HepG2 (cell line): ENCODE results near the gene PRM2. TPM values are rescaled to one million over a fixed set of nuclear protein-coding genes. Genes with fewer than 3 reads are reported as not detected.

Experiments used
- CCDC6 ChIP-seq: sonication (generic); formaldehyde crosslinking; IDR thresholded peaks from 2 replicates; pipeline ENCODE4 v1.8.1; 2022; ENCODE audit warnings: mild to moderate bottlenecking, missing genetic modification reagents, moderate library complexity
- KAT8 ChIP-seq: IDR thresholded peaks from 2 replicates; pipeline ENCODE4 v1.6.1; 2016; ENCODE audit warnings: missing genetic modification reagents, missing compliant biosample characterization
- KDM5A ChIP-seq: fragments of 200-600 bp; sonication (generic); IDR thresholded peaks from 2 replicates; pipeline ENCODE4 v1.7.0; 2018; ENCODE audit warnings: antibody characterized with exemption, mild to moderate bottlenecking, low read length, borderline replicate concordance
- KMT2A ChIP-seq: sonication (generic); formaldehyde crosslinking; IDR thresholded peaks from 2 replicates; pipeline ENCODE4 v1.4.0; 2020; ENCODE audit warnings: missing genetic modification reagents
- MED1 ChIP-seq: sonication (generic); formaldehyde crosslinking; IDR thresholded peaks from 2 replicates; pipeline ENCODE4 v1.4.0; 2020; ENCODE audit warnings: missing genetic modification reagents
- NFE2L2 ChIP-seq: fragments of 150-350 bp; IDR thresholded peaks from 2 replicates; pipeline ENCODE4 v1.6.1; 2014; ENCODE audit warnings: low read length
- TAF15 ChIP-seq: fragments of 200-400 bp; formaldehyde crosslinking; IDR thresholded peaks from one replicate; pipeline ENCODE4 v1.6.1; 2018; ENCODE audit warnings: mild to moderate bottlenecking, low read depth, low read length; ENCODE audit not compliant: poor library complexity, severe bottlenecking
- TBL1XR1 ChIP-seq: fragments of 150-350 bp; IDR thresholded peaks from 2 replicates; pipeline ENCODE4 v1.6.1; 2014; ENCODE audit warnings: borderline replicate concordance, low read length; ENCODE audit not compliant: partially characterized antibody
- ZBTB43 ChIP-seq: sonication (generic); formaldehyde crosslinking; conservative IDR thresholded peaks from 2 replicates; pipeline ENCODE4 v1.4.0; 2020; ENCODE audit warnings: missing genetic modification reagents
- ZBTB8A ChIP-seq: sonication (generic); formaldehyde crosslinking; IDR thresholded peaks from 2 replicates; pipeline ENCODE4 v1.4.0; 2020; ENCODE audit warnings: mild to moderate bottlenecking, low read depth, missing genetic modification reagents, borderline replicate concordance
- ZFP82 ChIP-seq: sonication (generic); formaldehyde crosslinking; IDR thresholded peaks from 2 replicates; pipeline ENCODE4 v1.5.1; 2020; ENCODE audit warnings: mild to moderate bottlenecking, missing genetic modification reagents, borderline replicate concordance
- ZIK1 ChIP-seq: sonication (generic); formaldehyde crosslinking; IDR thresholded peaks from 2 replicates; pipeline ENCODE4 v1.5.0; 2020; ENCODE audit warnings: mild to moderate bottlenecking, low read depth, missing genetic modification reagents, borderline replicate concordance
- ZNF337 ChIP-seq: sonication (generic); formaldehyde crosslinking; IDR thresholded peaks from 2 replicates; pipeline ENCODE4 v1.5.1; 2020; ENCODE audit warnings: missing genetic modification reagents, low read depth, mild to moderate bottlenecking, borderline replicate concordance
- ZNF558 ChIP-seq: sonication (generic); formaldehyde crosslinking; IDR thresholded peaks from 2 replicates; pipeline ENCODE4 v1.9.0; 2022; ENCODE audit warnings: mild to moderate bottlenecking, missing genetic modification reagents, borderline replicate concordance
- ZNF660 ChIP-seq: sonication (generic); formaldehyde crosslinking; IDR thresholded peaks from 2 replicates; pipeline ENCODE4 v1.5.1; 2020; ENCODE audit warnings: mild to moderate bottlenecking, low read depth, missing genetic modification reagents, borderline replicate concordance
- ZNF703 ChIP-seq: sonication (generic); formaldehyde crosslinking; IDR thresholded peaks from 2 replicates; pipeline ENCODE4 v1.5.1; 2020; ENCODE audit warnings: missing genetic modification reagents, mild to moderate bottlenecking, moderate library complexity, borderline replicate concordance
- polyA plus RNA-seq, 8 experiments: library from polyadenylated mRNA; depleted of rRNA in 3 of 8; stranded (reverse) in 7 of 8; unstranded in 1 of 8; fragments of >200 nt; fragmentation: Illumina TruSeq in 4 of 8; extraction: Trizol in 4 of 8; gene quantifications; 2 replicates each; pipeline versions ENCODE4 v1.2.1 to v1.2.3, GENCODE V29; 2011 to 2016; ENCODE audit warnings: low read depth in 4 of 8, missing spikeins in 1 of 8, mixed read lengths in 1 of 8; ENCODE audit not compliant: insufficient read depth in 1 of 8
- total RNA-seq, 5 experiments: library from RNA; depleted of rRNA; stranded (reverse); fragments of >200 nt; fragmentation: Illumina TruSeq; extraction: Trizol; gene quantifications; 2 replicates each; pipeline ENCODE4 v1.2.3, GENCODE V29; 2016; ENCODE audit warnings: low read depth in 1 of 5
- TF ChIP-seq, protein P1 (sequence below): sonication (generic); formaldehyde crosslinking; IDR thresholded peaks from 2 replicates; pipeline ENCODE4 v1.4.0; 2020; ENCODE audit warnings: missing genetic modification reagents
- TF ChIP-seq, protein P2 (sequence below): sonication (generic); formaldehyde crosslinking; IDR thresholded peaks from 2 replicates; pipeline ENCODE4 v1.8.0; 2022; ENCODE audit warnings: mild to moderate bottlenecking, missing genetic modification reagents, moderate library complexity
- TF ChIP-seq, protein P3 (sequence below): sonication (generic); formaldehyde crosslinking; IDR thresholded peaks from 2 replicates; pipeline ENCODE4 v1.9.0; 2021; ENCODE audit warnings: missing genetic modification reagents, mild to moderate bottlenecking, borderline replicate concordance

PRM2 gene
- total and polyA plus RNA-seq, 2 of the 13 experiments (the other 11 are each of a cell fraction or from before 2014, with no cell fraction given): 0.54 TPM; not detected in 1

DNA sequence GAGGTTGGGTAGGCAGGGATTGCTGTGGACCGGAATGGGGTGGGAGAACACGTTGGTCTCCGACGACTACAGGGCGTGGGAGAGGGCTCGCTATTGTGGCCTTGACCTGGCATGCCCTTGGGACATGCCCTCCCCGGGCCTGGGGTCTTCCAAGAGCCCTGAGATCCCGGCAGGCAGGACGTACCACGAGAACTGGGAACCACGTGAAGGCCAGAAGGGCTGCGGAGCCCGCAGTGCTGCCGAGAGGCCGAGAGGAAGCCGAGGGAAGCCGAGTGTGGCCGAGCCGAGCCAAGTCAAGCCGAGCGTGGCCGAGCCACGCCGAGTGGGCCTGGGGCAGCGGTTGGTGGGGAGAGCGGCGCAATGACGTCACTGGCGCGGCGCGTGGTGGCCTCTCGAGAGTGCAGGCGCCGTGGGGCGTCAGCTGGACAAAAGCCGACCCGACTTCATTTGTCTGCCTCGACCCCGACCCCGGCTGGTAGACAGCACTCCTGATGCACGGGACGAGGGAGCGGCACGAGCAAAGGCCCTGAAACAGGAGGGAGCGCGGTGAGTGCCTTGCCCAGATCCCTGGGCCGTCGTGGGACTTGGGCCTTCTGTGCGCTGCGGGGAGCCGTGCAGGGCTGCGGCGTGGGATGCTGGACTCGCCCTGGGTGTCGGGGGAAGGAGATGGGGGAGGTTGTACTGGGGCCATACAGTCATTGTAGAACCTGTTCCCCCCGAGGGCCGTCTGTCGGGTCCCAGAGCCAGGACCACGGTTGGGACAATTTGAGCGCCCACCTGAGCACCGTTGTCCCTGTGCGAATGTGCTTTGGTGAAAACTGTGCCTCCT, 26.8 kb downstream of the PRM2 start (continued):
- TF ChIP-seq KMT2A: no peak
- TF ChIP-seq, protein P1, sequence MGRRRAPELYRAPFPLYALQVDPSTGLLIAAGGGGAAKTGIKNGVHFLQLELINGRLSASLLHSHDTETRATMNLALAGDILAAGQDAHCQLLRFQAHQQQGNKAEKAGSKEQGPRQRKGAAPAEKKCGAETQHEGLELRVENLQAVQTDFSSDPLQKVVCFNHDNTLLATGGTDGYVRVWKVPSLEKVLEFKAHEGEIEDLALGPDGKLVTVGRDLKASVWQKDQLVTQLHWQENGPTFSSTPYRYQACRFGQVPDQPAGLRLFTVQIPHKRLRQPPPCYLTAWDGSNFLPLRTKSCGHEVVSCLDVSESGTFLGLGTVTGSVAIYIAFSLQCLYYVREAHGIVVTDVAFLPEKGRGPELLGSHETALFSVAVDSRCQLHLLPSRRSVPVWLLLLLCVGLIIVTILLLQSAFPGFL (CRISPR knock-in tag): no peak
- no peak for TF ChIP-seq KAT8 (CRISPR knock-in tag)
- TF ChIP-seq, protein P2, sequence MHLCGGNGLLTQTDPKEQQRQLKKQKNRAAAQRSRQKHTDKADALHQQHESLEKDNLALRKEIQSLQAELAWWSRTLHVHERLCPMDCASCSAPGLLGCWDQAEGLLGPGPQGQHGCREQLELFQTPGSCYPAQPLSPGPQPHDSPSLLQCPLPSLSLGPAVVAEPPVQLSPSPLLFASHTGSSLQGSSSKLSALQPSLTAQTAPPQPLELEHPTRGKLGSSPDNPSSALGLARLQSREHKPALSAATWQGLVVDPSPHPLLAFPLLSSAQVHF (CRISPR knock-in tag): 0 out of 2 replicates have a peak, but pooled peaks have one; percentile 63
- no peak for TF ChIP-seq ZIK1 (CRISPR knock-in tag)
- 0 out of 2 replicates have a peak, but pooled peaks have one; percentile 8 for TF ChIP-seq ZNF558
- no peak for TF ChIP-seq ZNF337 (CRISPR knock-in tag)
- TF ChIP-seq CCDC6: no peak
- TF ChIP-seq ZBTB43: no peak
- TF ChIP-seq KDM5A: no peak
- TF ChIP-seq ZBTB8A (CRISPR knock-in tag): no peak
- TF ChIP-seq ZFP82 (CRISPR knock-in tag): no peak
- no peak for TF ChIP-seq TBL1XR1
- TF ChIP-seq, protein P3, sequence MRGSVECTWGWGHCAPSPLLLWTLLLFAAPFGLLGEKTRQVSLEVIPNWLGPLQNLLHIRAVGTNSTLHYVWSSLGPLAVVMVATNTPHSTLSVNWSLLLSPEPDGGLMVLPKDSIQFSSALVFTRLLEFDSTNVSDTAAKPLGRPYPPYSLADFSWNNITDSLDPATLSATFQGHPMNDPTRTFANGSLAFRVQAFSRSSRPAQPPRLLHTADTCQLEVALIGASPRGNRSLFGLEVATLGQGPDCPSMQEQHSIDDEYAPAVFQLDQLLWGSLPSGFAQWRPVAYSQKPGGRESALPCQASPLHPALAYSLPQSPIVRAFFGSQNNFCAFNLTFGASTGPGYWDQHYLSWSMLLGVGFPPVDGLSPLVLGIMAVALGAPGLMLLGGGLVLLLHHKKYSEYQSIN: no peak
- TF ChIP-seq MED1: no peak
- TF ChIP-seq ZNF660 (CRISPR knock-in tag): no peak
- TF ChIP-seq NFE2L2: no peak
- no peak for TF ChIP-seq TAF15
- TF ChIP-seq ZNF703 (CRISPR knock-in tag): no peak
